HG03439 (cell line): ENCODE measurements around the gene UBE3A.

Experiments used
- ATAC-seq: cut with Tn5 transposase; IDR thresholded peaks from one replicate; pipeline ENCODE4 v1.9.1; 2021; ENCODE audit warnings: mild to moderate bottlenecking, moderate library complexity; ENCODE audit not compliant: unreplicated experiment

The UBE3A gene

GRCh38 chr15:25406846-25407245 is 32.0 kb downstream of the UBE3A start:
- ATAC-seq, result no peak

- ATAC-seq, result no peak
Measured at GRCh38 chr15:25406261-25406660, 32.6 kb downstream of the UBE3A start.

GRCh38 chr15:25403771-25404170 is 35.1 kb downstream of the UBE3A start:
- ATAC-seq, result no peak

GRCh38 chr15:25402342-25402741 is 36.5 kb downstream of the UBE3A start:
- no peak for ATAC-seq

GRCh38 chr15:25401501-25401900 is 37.3 kb downstream of the UBE3A start:
- ATAC-seq, result no peak

GRCh38 chr15:25397100-25397499 is 41.7 kb downstream of the UBE3A start:
- ATAC-seq, result no peak

- ATAC-seq, result no peak
Measured at GRCh38 chr15:25394898-25395297, 43.9 kb downstream of the UBE3A start.

GRCh38 chr15:25392806-25393205 is 46.0 kb downstream of the UBE3A start:
- ATAC-seq, result no peak

- no peak for ATAC-seq
Measured at GRCh38 chr15:25391971-25392721, 46.7 kb downstream of the UBE3A start.

GRCh38 chr15:25385986-25386385 is 52.8 kb downstream of the UBE3A start:
- no peak for ATAC-seq

- no peak for ATAC-seq
Measured at GRCh38 chr15:25381579-25381978, 57.2 kb downstream of the UBE3A start.

GRCh38 chr15:25378501-25378901 is 60.3 kb downstream of the UBE3A start:
- no peak for ATAC-seq

- ATAC-seq, result no peak
Measured at GRCh38 chr15:25375557-25375956, 63.3 kb downstream of the UBE3A start.

- no peak for ATAC-seq
Measured at GRCh38 chr15:25374143-25374542, 64.7 kb downstream of the UBE3A start.

GRCh38 chr15:25372298-25372697 is 66.5 kb downstream of the UBE3A start:
- no peak for ATAC-seq

- ATAC-seq, result no peak
Measured at GRCh38 chr15:25368850-25369249, 70.0 kb downstream of the UBE3A start.

- no peak for ATAC-seq
Measured at GRCh38 chr15:25366058-25366457, 72.8 kb downstream of the UBE3A start.

- no peak for ATAC-seq
Measured at GRCh38 chr15:25362545-25362944, 76.3 kb downstream of the UBE3A start.

- no peak for ATAC-seq
Measured at GRCh38 chr15:25347707-25348106, 91.1 kb downstream of the UBE3A start.

- no peak for ATAC-seq
Measured at GRCh38 chr15:25346371-25346770, 92.5 kb downstream of the UBE3A start.

GRCh38 chr15:25345943-25346342 is 92.9 kb downstream of the UBE3A start:
- no peak for ATAC-seq

GRCh38 chr15:25342629-25343028 is 96.2 kb downstream of the UBE3A start:
- no peak for ATAC-seq

GRCh38 chr15:25339431-25339830 is 99.4 kb downstream of the UBE3A start:
- no peak for ATAC-seq
